Glutamatergic neuron (in vitro differentiated cells): Measurements from ENCODE around the gene RELB. TPM values are rescaled to one million over a fixed set of nuclear protein-coding genes. Genes with fewer than 3 reads are reported as not detected.

Experiments
- DNase-seq: peaks from one replicate; pipeline ENCODE4 v3.0.0; 2022
- H3K27ac Mint-ChIP-seq: one replicate; pipeline ENCODE4 v1.8.0; 2020; ENCODE audit warnings: mild to moderate bottlenecking, mixed read lengths, inconsistent platforms; ENCODE audit not compliant: unreplicated experiment
- H3K27me3 Mint-ChIP-seq: one replicate; pipeline ENCODE4 v1.8.0; 2020; ENCODE audit warnings: mild to moderate bottlenecking, moderate library complexity, mixed read lengths, inconsistent platforms; ENCODE audit not compliant: unreplicated experiment
- H3K36me3 Mint-ChIP-seq: one replicate; pipeline ENCODE4 v1.8.0; 2020; ENCODE audit warnings: mild to moderate bottlenecking, mixed read lengths, inconsistent platforms; ENCODE audit not compliant: unreplicated experiment
- H3K4me1 Mint-ChIP-seq: one replicate; pipeline ENCODE4 v1.8.0; 2020; ENCODE audit warnings: mild to moderate bottlenecking, low read depth, mixed read lengths, inconsistent platforms; ENCODE audit not compliant: unreplicated experiment
- H3K4me3 Mint-ChIP-seq: one replicate; pipeline ENCODE4 v1.8.0; 2020; ENCODE audit warnings: mild to moderate bottlenecking, mixed read lengths, inconsistent platforms; ENCODE audit not compliant: unreplicated experiment
- H3K9me3 Mint-ChIP-seq: one replicate; pipeline ENCODE4 v1.8.0; 2020; ENCODE audit warnings: mild to moderate bottlenecking, moderate library complexity, mixed read lengths, inconsistent platforms; ENCODE audit not compliant: unreplicated experiment
- total RNA-seq: library from RNA; stranded (reverse); fragmentation: NEBNext Ultra II Directional; extraction: Animal tissue kit (Norgen Biotek cat#: 25700); gene quantifications from one replicate; pipeline ENCODE4 v1.2.1, GENCODE V29; 2021; ENCODE audit not compliant: unreplicated experiment
- TF ChIP-seq, protein P1 (sequence below): fragments of 200-600 bp; sonication (generic); IDR thresholded peaks from one replicate; pipeline ENCODE4 v1.5.0; 2021; ENCODE audit not compliant: partially characterized antibody, unreplicated experiment

RELB gene
- total RNA-seq, 1 donor from 2014 or later, result 1.2 TPM

DNA sequence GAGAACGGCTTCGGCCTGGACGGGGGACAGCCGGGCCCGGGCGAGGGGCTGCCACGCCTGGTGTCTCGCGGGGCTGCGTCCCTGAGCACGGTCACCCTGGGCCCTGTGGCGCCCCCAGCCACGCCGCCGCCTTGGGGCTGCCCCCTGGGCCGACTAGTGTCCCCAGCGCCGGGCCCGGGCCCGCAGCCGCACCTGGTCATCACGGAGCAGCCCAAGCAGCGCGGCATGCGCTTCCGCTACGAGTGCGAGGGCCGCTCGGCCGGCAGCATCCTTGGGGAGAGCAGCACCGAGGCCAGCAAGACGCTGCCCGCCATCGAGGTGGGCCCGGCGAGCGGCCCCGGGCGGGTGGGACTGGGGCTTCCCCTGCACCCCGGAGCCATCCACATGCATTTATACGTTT lies 10.7 kb downstream of the RELB start:
- peaks cover 3% of the 10 kb centered on the region for H3K4me1 Mint-ChIP-seq
- H3K27me3 Mint-ChIP-seq, result peaks cover 4% of the 10 kb centered on the region
- TF ChIP-seq, protein P1, sequence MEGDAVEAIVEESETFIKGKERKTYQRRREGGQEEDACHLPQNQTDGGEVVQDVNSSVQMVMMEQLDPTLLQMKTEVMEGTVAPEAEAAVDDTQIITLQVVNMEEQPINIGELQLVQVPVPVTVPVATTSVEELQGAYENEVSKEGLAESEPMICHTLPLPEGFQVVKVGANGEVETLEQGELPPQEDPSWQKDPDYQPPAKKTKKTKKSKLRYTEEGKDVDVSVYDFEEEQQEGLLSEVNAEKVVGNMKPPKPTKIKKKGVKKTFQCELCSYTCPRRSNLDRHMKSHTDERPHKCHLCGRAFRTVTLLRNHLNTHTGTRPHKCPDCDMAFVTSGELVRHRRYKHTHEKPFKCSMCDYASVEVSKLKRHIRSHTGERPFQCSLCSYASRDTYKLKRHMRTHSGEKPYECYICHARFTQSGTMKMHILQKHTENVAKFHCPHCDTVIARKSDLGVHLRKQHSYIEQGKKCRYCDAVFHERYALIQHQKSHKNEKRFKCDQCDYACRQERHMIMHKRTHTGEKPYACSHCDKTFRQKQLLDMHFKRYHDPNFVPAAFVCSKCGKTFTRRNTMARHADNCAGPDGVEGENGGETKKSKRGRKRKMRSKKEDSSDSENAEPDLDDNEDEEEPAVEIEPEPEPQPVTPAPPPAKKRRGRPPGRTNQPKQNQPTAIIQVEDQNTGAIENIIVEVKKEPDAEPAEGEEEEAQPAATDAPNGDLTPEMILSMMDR, result no peak
- no peak overlapping the region for H3K27ac Mint-ChIP-seq
- H3K9me3 Mint-ChIP-seq, result peaks cover 2% of the 10 kb centered on the region
- no peak overlapping the region for H3K4me3 Mint-ChIP-seq
- H3K36me3 Mint-ChIP-seq, result no peaks in the 10 kb centered on the region
- no peak for DNase-seq

DNA sequence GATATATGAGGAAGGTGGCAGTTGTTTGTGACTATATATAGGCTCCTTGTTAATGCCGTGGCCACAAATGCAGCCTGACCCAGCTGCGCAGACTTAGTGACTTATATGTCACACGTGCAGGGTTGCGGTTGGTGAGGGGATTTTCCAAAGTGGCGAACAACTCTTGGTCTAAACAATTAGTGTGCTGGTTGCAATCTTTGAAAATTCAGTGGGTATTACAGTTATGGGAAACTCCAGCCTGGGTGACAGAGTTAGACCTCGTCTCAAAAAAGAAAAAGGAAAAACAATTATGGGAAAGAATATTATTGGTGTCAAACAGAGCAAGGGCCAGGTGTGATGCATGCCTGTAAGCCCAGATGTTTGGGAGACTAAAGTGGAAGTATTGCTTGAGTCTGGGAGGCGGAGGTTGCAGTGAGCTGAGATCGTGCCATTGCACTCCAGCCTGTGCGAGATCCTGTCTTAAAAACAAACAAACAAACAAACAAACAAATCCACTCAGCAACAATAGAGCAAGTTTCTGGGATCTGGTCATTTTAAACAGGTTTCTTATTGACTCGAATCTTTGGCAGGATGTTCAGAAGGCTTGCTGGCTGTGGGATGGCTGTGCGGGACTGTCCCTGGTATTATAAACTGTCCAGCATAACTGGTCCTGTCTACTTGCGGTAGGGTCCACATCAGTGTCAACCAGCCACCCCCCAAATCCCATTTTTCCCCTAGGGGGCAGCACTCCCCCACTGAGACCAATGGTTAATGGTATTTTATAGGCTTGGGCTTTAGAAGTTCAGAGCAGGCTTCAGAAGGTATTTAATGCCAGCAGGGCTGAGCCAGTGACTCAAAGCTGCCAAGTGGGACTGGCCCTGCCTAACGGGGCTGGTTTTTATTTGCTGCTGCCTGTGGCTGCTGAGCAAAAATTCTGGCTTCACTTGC lies 15.4 kb downstream of the RELB start:
- H3K4me1 Mint-ChIP-seq, result no peaks in the 10 kb centered on the region
- no peaks in the 10 kb centered on the region for H3K9me3 Mint-ChIP-seq
- H3K27me3 Mint-ChIP-seq, result peaks cover 2% of the 10 kb centered on the region
- H3K36me3 Mint-ChIP-seq, result no peaks in the 10 kb centered on the region
- TF ChIP-seq, protein P1, result peak; percentile 75
- H3K4me3 Mint-ChIP-seq, result no peak overlapping the region
- no peak overlapping the region for H3K27ac Mint-ChIP-seq
- peak; percentile 80 for DNase-seq

DNA sequence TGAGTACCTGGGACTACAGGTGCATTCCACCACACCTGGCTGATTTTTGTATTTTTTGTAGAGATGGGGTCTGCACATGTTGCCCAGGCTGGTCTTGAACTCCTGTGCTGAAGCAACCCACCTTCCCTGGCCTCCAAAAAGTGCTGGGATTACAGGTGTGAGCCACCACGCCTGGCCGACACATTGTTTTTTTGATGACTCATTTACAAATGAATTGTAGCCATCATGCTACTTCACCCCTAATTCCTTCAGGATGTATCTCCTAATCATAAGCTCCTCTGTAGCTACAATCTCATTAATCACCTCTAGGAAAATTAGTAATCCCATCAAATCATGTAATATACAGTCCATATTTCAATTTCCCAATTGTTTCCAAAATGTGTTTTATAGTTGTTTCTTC lies 17.9 kb downstream of the RELB start:
- Mint-ChIP-seq H3K27me3 (peaks cover 2% of the 10 kb centered on the region), H3K27ac (no peak overlapping the region), H3K36me3 (no peaks in the 10 kb centered on the region), H3K4me3 (no peak overlapping the region), H3K4me1 (no peaks in the 10 kb centered on the region), H3K9me3 (no peaks in the 10 kb centered on the region)
- TF ChIP-seq, protein P1, result no peak
- no peak for DNase-seq

DNA sequence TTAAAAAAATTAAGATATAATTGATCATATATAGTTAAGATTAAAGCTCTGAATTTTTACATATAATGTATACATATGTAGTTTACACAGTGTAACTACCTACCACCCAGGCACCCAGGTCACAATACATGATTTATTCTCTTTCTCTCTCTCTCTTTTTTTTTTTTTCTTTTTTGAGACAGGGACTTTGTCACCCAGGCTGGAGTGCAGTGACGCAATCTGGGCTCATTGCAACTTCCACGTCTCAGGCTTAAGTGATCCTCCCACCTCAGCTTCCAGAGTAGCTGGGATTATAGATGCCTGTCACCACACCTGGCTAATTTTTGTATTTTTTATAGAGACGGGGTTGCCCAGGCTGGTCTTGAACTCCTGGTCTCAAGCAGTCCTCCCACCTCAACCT lies 18.8 kb downstream of the RELB start:
- H3K9me3 Mint-ChIP-seq, result no peaks in the 10 kb centered on the region
- no peaks in the 10 kb centered on the region for H3K36me3 Mint-ChIP-seq
- TF ChIP-seq, protein P1, result no peak
- no peak overlapping the region for H3K4me3 Mint-ChIP-seq
- H3K27ac Mint-ChIP-seq, result no peak overlapping the region
- no peak for DNase-seq
- H3K27me3 Mint-ChIP-seq, result peaks cover 2% of the 10 kb centered on the region
- H3K4me1 Mint-ChIP-seq, result no peaks in the 10 kb centered on the region

DNA sequence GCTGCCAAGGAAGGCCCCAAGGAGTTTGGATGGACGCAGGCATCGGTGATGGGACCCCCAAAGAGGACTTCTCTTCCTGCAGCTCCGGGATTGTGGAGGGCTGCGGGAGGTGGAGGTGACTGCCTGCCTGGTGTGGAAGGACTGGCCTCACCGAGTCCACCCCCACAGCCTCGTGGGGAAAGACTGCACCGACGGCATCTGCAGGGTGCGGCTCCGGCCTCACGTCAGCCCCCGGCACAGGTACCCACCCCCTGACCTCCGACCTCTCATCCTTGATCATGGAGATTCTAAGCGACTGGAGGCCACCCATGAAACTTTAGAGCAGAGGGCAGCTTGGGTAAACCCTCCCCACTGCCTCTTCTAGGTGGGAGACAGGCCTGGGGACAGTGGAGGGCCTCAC lies 20.7 kb downstream of the RELB start:
- Mint-ChIP-seq H3K4me1 (no peaks in the 10 kb centered on the region), H3K9me3 (no peaks in the 10 kb centered on the region), H3K36me3 (no peaks in the 10 kb centered on the region), H3K27ac (no peak overlapping the region), H3K27me3 (no peaks in the 10 kb centered on the region), H3K4me3 (no peak overlapping the region)
- TF ChIP-seq, protein P1, result no peak
- DNase-seq, result no peak
